Raji (cell line): ENCODE data around the gene MAML2.

ENCODE experiments used
- POLR2A ChIP-seq: IDR thresholded peaks from 2 replicates; pipeline ENCODE4 v1.6.1; 2011; ENCODE audit warnings: low read depth, low read length, control low read depth; ENCODE audit not compliant: insufficient read depth

MAML2 gene

DNA sequence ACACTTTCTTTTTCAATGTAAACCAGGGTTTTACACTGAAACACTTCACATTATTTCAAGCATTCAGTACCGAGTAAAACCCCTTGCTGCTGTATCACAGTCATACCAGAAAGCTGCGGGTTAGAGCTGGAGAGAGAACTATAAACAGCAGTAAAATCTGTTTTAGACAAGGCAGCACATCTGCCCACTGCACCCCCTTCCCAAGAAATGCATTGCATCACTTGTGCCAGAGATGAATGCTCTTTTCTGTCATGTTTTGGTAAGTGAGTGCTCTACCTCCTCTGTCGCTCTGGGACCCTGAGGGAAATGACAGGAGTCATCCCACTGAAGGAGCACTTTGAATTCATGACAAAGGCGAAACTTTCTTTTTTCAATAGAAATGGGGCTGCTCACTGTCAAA lies 107.2 kb downstream of the MAML2 start:
- TF ChIP-seq POLR2A, result no peak

DNA sequence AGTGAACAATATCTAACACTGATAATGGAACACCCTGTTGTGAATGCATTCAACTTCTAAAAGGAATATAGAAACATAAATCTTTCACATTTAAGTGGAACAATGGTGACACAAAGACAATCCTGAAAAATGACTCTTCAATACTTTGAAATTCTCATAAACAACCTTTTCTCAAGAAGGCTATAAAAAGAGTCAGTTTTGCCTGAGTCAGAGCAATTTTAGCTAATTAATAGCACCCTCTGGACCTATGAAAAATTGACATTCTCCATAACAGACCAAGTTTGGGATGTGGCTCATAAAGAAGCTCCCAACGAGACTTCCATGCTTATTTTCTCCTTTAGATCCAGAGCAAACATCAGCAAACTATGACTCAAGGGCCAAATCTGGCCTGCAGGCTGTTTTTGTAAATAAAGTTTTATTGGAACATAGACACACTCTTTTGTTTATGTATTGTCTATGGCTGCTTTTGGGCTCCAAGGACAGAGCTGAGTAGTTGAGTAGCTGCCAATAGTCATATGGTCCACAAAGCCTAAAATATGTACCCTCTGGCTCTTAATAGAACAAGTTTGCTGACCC lies 108.0 kb downstream of the MAML2 start:
- no peak for TF ChIP-seq POLR2A

DNA sequence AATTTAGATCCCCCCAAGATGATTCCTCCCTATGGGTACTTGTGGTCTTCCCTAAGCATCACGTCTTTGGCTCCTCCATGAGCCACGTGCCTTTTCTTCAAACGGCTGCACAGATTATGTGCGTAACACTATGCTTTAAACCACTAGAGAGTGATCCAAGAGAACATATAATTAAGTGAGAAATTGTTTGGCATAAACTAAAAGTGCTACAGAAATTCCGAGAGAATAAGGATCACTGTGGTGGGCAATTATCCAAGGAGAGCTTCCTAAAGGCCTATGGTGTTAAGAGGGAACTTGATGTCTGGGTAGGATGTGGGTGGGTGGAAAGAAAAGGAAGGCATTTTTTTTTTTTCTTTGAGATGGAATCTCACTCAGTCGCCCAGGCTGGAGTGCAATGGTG lies 110.9 kb downstream of the MAML2 start:
- no peak for TF ChIP-seq POLR2A

GRCh38 chr11:96230686-96231085 lies 112.3 kb downstream of the MAML2 start:
- TF ChIP-seq POLR2A, result no peak

- TF ChIP-seq POLR2A, result no peak
Observed at GRCh38 chr11:96229354-96229977, 113.5 kb downstream of the MAML2 start.

GRCh38 chr11:96228910-96229309 lies 114.1 kb downstream of the MAML2 start:
- TF ChIP-seq POLR2A, result no peak

GRCh38 chr11:96228473-96228891 lies 114.5 kb downstream of the MAML2 start:
- no peak for TF ChIP-seq POLR2A

DNA sequence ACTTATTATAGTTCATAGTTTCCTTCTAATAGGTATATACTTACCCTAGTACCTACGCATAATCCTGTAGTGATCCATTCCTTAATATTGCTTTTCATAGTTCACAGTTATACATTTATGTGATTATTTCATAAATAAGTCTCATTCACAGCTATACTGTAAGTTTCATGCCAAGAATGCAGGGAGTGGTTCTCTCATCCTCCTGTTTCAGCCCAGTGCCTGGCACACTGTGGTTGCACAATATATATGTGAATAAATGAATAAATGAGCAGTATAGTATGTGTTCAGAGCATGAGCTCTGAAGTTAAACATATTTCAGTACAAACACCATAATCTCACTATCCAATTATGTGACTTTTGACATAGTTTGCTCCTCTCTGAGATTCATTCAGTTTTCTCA lies 115.8 kb downstream of the MAML2 start:
- TF ChIP-seq POLR2A, result no peak

- no peak for TF ChIP-seq POLR2A
Observed at GRCh38 chr11:96223083-96223482, 119.9 kb downstream of the MAML2 start.

GRCh38 chr11:96222102-96222501 lies 120.9 kb downstream of the MAML2 start:
- no peak for TF ChIP-seq POLR2A

DNA sequence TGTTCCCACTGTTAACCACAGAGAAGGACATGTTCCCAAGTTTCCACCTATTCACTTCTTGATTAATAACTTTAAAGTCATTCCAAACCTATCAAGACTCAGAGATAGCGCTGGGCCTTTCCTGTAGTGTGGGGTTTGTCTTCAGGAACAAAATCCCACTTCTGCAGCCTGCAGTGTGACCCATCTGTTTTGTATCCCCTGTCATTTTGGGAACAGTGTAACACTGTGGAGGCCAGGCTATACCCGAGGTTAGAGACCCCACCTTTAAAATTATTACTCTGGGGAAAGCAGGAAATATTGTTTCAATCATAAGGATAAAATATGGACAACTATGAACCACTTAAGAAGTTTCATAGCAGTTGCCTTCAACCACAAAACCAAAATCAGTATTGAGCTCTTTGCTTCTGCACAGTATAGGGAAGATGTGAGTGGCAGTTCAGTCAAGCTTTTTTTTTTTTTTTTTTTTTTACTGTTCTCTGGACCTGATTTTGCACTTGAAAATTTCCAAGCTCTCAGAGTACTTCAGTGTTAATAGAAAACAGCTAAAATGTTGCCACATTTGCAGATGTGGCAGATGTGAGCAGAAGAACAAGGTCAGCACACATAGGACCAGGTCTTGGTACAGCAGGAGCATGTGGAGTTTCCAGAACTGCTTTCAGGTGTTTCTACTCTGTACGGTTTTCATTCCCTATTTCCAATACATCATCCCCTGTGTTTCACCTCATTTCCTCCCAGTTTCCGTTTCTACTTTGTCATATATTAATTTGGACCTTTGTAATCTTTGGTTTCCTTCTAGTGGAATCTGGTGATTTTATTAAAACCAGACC lies 121.5 kb downstream of the MAML2 start:
- TF ChIP-seq POLR2A, result no peak

DNA sequence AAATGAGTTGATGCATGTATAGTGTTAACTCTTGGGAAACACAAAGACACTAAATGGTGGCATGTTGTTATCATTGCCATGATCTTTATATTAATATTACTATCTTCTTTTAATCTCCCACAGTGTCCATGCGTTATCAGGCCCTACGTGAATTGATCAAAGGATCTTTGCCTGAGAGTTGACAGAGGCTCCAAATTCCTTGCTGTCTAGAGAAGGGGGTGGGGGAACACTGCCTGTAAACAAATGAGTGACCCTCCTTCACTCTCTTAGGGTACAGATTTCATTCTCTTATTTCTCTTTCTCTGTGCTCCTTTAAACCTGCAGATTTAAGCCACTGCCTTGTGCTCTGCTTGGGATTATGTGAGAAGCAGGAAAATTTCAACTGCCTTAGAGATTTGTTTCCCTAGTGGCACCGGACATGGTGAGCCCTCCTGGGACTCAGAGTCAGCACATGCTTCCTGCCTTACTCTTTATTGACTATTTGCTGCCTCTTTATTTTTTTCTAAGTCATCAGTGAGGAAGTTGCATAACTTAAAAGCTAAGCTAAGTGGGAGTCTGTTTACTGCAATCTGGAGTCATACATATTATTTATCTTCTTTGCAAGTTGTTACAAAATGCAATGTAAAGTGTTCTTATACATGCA lies 122.9 kb downstream of the MAML2 start:
- no peak for TF ChIP-seq POLR2A

DNA sequence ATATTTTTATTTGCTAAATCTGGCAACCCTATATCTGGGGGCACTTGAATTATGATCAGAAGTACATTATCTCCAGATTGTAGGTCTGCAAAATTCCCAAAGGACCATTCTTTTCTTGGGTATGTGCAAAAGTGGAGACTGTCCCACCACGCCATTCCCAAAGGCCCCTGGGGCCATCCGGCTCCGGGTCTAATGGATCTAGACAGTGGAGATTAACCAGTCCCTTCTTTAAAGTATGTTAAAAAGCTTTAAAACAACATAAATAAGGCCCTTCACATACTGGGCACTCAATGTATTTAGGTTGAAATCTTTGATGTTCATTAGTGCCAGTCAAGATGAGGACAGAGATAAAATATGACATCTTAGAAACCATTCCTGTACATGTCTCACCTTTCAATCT lies 124.1 kb downstream of the MAML2 start:
- no peak for TF ChIP-seq POLR2A

GRCh38 chr11:96218006-96218405 lies 125.0 kb downstream of the MAML2 start:
- no peak for TF ChIP-seq POLR2A

- no peak for TF ChIP-seq POLR2A
Observed at GRCh38 chr11:96217206-96217605, 125.8 kb downstream of the MAML2 start.

DNA sequence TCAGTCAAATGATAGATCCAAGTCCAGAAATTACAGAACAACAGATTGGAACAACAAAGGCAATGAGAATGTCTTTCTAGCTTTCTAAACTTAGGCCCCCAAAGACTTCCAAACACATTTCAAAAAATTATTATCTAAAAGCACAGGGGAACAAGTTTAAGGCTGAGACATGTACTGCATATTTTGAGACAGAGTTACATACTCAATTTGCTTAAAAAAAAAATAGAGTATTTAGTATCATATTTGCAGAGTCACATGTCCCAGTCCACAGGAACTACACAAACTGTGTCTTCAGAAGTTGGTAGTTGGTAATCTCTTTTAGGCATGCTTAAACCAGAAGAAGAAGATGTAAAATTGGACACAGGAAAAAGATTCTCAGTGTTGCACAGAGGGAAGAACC lies 127.2 kb downstream of the MAML2 start:
- no peak for TF ChIP-seq POLR2A
